Chondrocyte (in vitro differentiated cells): ENCODE measurements around the gene STAT5A. TPM values are rescaled to one million over a fixed set of nuclear protein-coding genes. Genes with fewer than 3 reads are reported as not detected.
A peak's percentile ranks its signal among the peaks of the same experiment; 100 is the strongest.

ENCODE experiments used
- DNase-seq: peaks from one replicate; pipeline ENCODE4 v3.0.0; 2021; ENCODE audit warnings: mixed read lengths, low spot score
- H3K27ac Mint-ChIP-seq: one replicate; pipeline ENCODE4 v1.8.0; 2021; ENCODE audit warnings: mild to moderate bottlenecking, moderate library complexity, mixed read lengths; ENCODE audit not compliant: unreplicated experiment
- H3K27me3 Mint-ChIP-seq: 2 replicates; pipeline ENCODE4 v1.8.0; 2021; ENCODE audit warnings: low read depth, mixed read lengths
- H3K36me3 Mint-ChIP-seq: 2 replicates; pipeline ENCODE4 v1.8.0; 2021; ENCODE audit warnings: low read depth, mixed read lengths
- H3K4me1 Mint-ChIP-seq: 2 replicates; pipeline ENCODE4 v1.8.0; 2021; ENCODE audit warnings: low read depth, mild to moderate bottlenecking, mixed read lengths
- H3K4me3 Mint-ChIP-seq: one replicate; pipeline ENCODE4 v1.8.0; 2021; ENCODE audit warnings: mild to moderate bottlenecking, moderate library complexity, mixed read lengths; ENCODE audit not compliant: unreplicated experiment
- H3K9me3 Mint-ChIP-seq: 2 replicates; pipeline ENCODE4 v1.8.0; 2021; ENCODE audit warnings: low read depth, mixed read lengths
- CTCF ChIP-seq: fragments of 200-600 bp; sonication (generic); IDR thresholded peaks from 2 replicates; pipeline ENCODE4 v1.5.0; 2021; ENCODE audit warnings: antibody characterized with exemption, mild to moderate bottlenecking, moderate library complexity
- total RNA-seq: library from RNA; stranded (reverse); gene quantifications from 3 replicates; pipeline ENCODE4 v1.2.1, GENCODE V29; 2021

Gene STAT5A
- total RNA-seq, 1 donor from 2014 or later, result 14.3 TPM

GRCh38 chr17:42288803-42289610 is 709 bp downstream of the STAT5A start:
- peak overlapping the region; percentile 49 for H3K4me3 Mint-ChIP-seq
- no peaks in the 10 kb centered on the region for H3K27me3 Mint-ChIP-seq
- peaks cover 4% of the 10 kb centered on the region for H3K36me3 Mint-ChIP-seq
- DNase-seq, result peak; percentile 86
- no peaks in the 10 kb centered on the region for H3K9me3 Mint-ChIP-seq
- H3K4me1 Mint-ChIP-seq, result peaks cover 35% of the 10 kb centered on the region
- TF ChIP-seq CTCF, result no peak
- H3K27ac Mint-ChIP-seq, result peak overlapping the region; percentile 78

- H3K36me3 Mint-ChIP-seq, result peaks cover 4% of the 10 kb centered on the region
- no peaks in the 10 kb centered on the region for H3K27me3 Mint-ChIP-seq
- peak overlapping the region; percentile 78 for H3K27ac Mint-ChIP-seq
- TF ChIP-seq CTCF, result no peak
- peaks cover 41% of the 10 kb centered on the region for H3K4me1 Mint-ChIP-seq
- DNase-seq, result peak; percentile 59
- H3K4me3 Mint-ChIP-seq, result peak overlapping the region; percentile 49
- H3K9me3 Mint-ChIP-seq, result no peaks in the 10 kb centered on the region
Observed at GRCh38 chr17:42289611-42290181, 1.4 kb downstream of the STAT5A start.

- H3K4me3 Mint-ChIP-seq, result no peak overlapping the region
- H3K27ac Mint-ChIP-seq, result peak overlapping the region; percentile 34
- H3K4me1 Mint-ChIP-seq, result peaks cover 41% of the 10 kb centered on the region
- H3K27me3 Mint-ChIP-seq, result no peaks in the 10 kb centered on the region
- peaks cover 7% of the 10 kb centered on the region for H3K36me3 Mint-ChIP-seq
- no peaks in the 10 kb centered on the region for H3K9me3 Mint-ChIP-seq
- no peak for TF ChIP-seq CTCF
- DNase-seq, result peak; percentile 5
Observed at GRCh38 chr17:42290577-42290976, 2.3 kb downstream of the STAT5A start.

- Mint-ChIP-seq H3K27me3 (no peaks in the 10 kb centered on the region), H3K36me3 (peaks cover 11% of the 10 kb centered on the region), H3K27ac (peak overlapping the region; percentile 77), H3K4me1 (peaks cover 41% of the 10 kb centered on the region), H3K4me3 (no peak overlapping the region), H3K9me3 (no peaks in the 10 kb centered on the region)
- no peak for TF ChIP-seq CTCF
- peak; percentile 54 for DNase-seq
Observed at GRCh38 chr17:42291129-42291528, 2.8 kb downstream of the STAT5A start.

- Mint-ChIP-seq H3K9me3 (no peaks in the 10 kb centered on the region), H3K36me3 (peaks cover 17% of the 10 kb centered on the region), H3K27me3 (no peaks in the 10 kb centered on the region), H3K27ac (no peak overlapping the region), H3K4me1 (peaks cover 24% of the 10 kb centered on the region), H3K4me3 (no peak overlapping the region)
- peak; percentile 37 for DNase-seq
- no peak for TF ChIP-seq CTCF
Observed at GRCh38 chr17:42294469-42295398, 6.4 kb downstream of the STAT5A start.
